Caco-2 (cell line): Measurements from ENCODE around the gene CHPT1. TPM values are rescaled to one million over a fixed set of nuclear protein-coding genes. Genes with fewer than 3 reads are reported as not detected.
"Not testable (repeated sequence)": the region's sequence is repeated elsewhere in the genome, so short reads cannot be mapped to it uniquely, and the experiment has no call there.

Experiments
- BruUV-seq: library from RNA; stranded (reverse); fragments of 400-500 nt; replicated peaks from 2 replicates; lab custom pipeline; 2021; lab: Mats Ljungman, UMichigan
- CTCF ChIA-PET: fragments of 300-600 bp; sonication (Branson Sonifier 250); formaldehyde crosslinking; loops from one replicate; lab custom pipeline; 2022; ENCODE audit warnings: antibody characterized with exemption; lab: Charles Lee
- POLR2A ChIA-PET: fragments of 300-600 bp; sonication (Branson Sonifier 250); formaldehyde crosslinking; loops from one replicate; lab custom pipeline; 2022; ENCODE audit warnings: antibody characterized with exemption; lab: Charles Lee
- DNase-seq, 2 experiments: peaks; one replicate each; pipeline versions ENCODE4 v3.0.0 to v3.0.0-alpha.2; 2020 to 2022
- H3K27me3 ChIP-seq: replicated peaks from 2 replicates; pipeline ENCODE4 v1.6.0; 2011; ENCODE audit warnings: low read length; ENCODE audit not compliant: control insufficient read depth, insufficient read depth
- H3K36me3 ChIP-seq: 2 replicates; pipeline ENCODE4 v1.5.1; 2011; ENCODE audit warnings: low read length; ENCODE audit not compliant: control insufficient read depth, insufficient read depth
- H3K4me1 ChIP-seq: fragments of 250-450 bp; sonication (Bioruptor Pico); 2 replicates; pipeline ENCODE4 v1.5.1; 2020; ENCODE audit warnings: mild to moderate bottlenecking
- H3K4me3 ChIP-seq: 2 replicates; pipeline ENCODE4 v1.5.1; 2011; ENCODE audit warnings: low read depth, mild to moderate bottlenecking, control low read depth, low read length
- H3K9me3 ChIP-seq: fragments of 250-450 bp; sonication (Bioruptor Pico); 2 replicates; pipeline ENCODE4 v1.5.1; 2020; ENCODE audit warnings: mild to moderate bottlenecking, moderate library complexity
- H3K27ac Mint-ChIP-seq: one replicate; pipeline ENCODE4 v1.8.0; 2022; ENCODE audit warnings: mixed read lengths; ENCODE audit not compliant: unreplicated experiment
- H3K27me3 Mint-ChIP-seq: one replicate; pipeline ENCODE4 v1.8.0; 2022; ENCODE audit warnings: mixed read lengths; ENCODE audit not compliant: insufficient read depth, unreplicated experiment
- H3K36me3 Mint-ChIP-seq: one replicate; pipeline ENCODE4 v1.8.0; 2022; ENCODE audit warnings: mild to moderate bottlenecking, mixed read lengths; ENCODE audit not compliant: insufficient read depth, unreplicated experiment
- H3K4me1 Mint-ChIP-seq: one replicate; pipeline ENCODE4 v1.8.0; 2022; ENCODE audit warnings: low read depth, mixed read lengths; ENCODE audit not compliant: unreplicated experiment
- H3K4me3 Mint-ChIP-seq: one replicate; pipeline ENCODE4 v1.8.0; 2022; ENCODE audit warnings: mild to moderate bottlenecking, moderate library complexity, mixed read lengths; ENCODE audit not compliant: unreplicated experiment
- H3K9me3 Mint-ChIP-seq: one replicate; pipeline ENCODE4 v1.8.0; 2022; ENCODE audit warnings: mixed read lengths; ENCODE audit not compliant: unreplicated experiment
- CTCF ChIP-seq, 2 experiments: fragments of 200-600 bp in 1 of 2; IDR thresholded peaks; 1 replicate in 1 of 2; 2 replicates in 1 of 2; pipeline versions ENCODE4 v1.5.1 to v1.8.0; 2011 to 2022; ENCODE audit warnings: antibody characterized with exemption in 1 of 2, control low read depth in 1 of 2, inconsistent platforms in 1 of 2, low read depth in 1 of 2, low read length in 1 of 2, mild to moderate bottlenecking in 1 of 2, moderate library complexity in 1 of 2; ENCODE audit not compliant: insufficient read depth in 1 of 2, severe bottlenecking in 1 of 2, unreplicated experiment in 1 of 2
- intact Hi-C: fragments of 100-400 bp; cut with micrococcal nuclease; formaldehyde crosslinking; loops from one replicate; pipeline ENCODE4 v1.10.0; 2022; ENCODE audit not compliant: unreplicated experiment
- total RNA-seq: library from RNA; stranded (reverse); gene quantifications from 2 replicates; pipeline ENCODE4 v1.2.3, GENCODE V29; 2022

CHPT1 gene
- total RNA-seq, 1 experiment from 2014 or later: 54.6 TPM

- Histone ChIP-seq H3K4me3 (no peak overlapping the region), H3K36me3 (no peaks in the 10 kb centered on the region), H3K9me3 (no peaks in the 10 kb centered on the region), H3K4me1 (peaks cover 7% of the 10 kb centered on the region; the same call in 1 of the 2 replicates), H3K27me3 (no peaks in the 10 kb centered on the region)
- no peak overlapping the region for H3K4me3 Mint-ChIP-seq
- BruUV-seq: no TSS peak
- H3K4me1 Mint-ChIP-seq: no peaks in the 10 kb centered on the region
- no peak for TF ChIP-seq CTCF (IDR thresholded peaks at IDR 0.05; ENCODE audit: insufficient read depth in 1 of 2, low read depth in 1 of 2, low read length in 1 of 2, severe bottlenecking in 1 of 2, unreplicated experiment in 1 of 2)
- ChIA-PET POLR2A (no interaction called here), CTCF (no interaction called here)
- no peaks in the 10 kb centered on the region for H3K9me3 Mint-ChIP-seq
- H3K27ac Mint-ChIP-seq: no peak overlapping the region
- intact Hi-C loops: no loop called here
- no peaks in the 10 kb centered on the region for H3K27me3 Mint-ChIP-seq
- no peak for DNase-seq
- no peaks in the 10 kb centered on the region for H3K36me3 Mint-ChIP-seq
Measured at GRCh38 chr12:101680647-101681046, 16.8 kb upstream of the CHPT1 start.

GRCh38 chr12:101681627-101682026 lies 15.8 kb upstream of the CHPT1 start:
- intact Hi-C loops, DNase-seq, H3K4me1 ChIP-seq, H3K4me3 ChIP-seq, H3K4me3 Mint-ChIP-seq, H3K36me3 ChIP-seq, H3K27ac Mint-ChIP-seq, H3K36me3 Mint-ChIP-seq, H3K4me1 Mint-ChIP-seq, H3K27me3 Mint-ChIP-seq, H3K9me3 Mint-ChIP-seq, H3K27me3 ChIP-seq, CTCF ChIA-PET, BruUV-seq, H3K9me3 ChIP-seq, POLR2A ChIA-PET: not testable (repeated sequence)

GRCh38 chr12:101685092-101685491 lies 12.3 kb upstream of the CHPT1 start:
- CTCF ChIA-PET: no interaction called here
- no TSS peak for BruUV-seq
- POLR2A ChIA-PET: no interaction called here
- H3K36me3 ChIP-seq: no peaks in the 10 kb centered on the region
- no peak for DNase-seq
- no peak overlapping the region for H3K4me3 ChIP-seq
- H3K4me3 Mint-ChIP-seq: no peak overlapping the region
- peaks cover 7% of the 10 kb centered on the region; the same call in 1 of the 2 replicates for H3K4me1 ChIP-seq
- intact Hi-C loops: no loop called here
- H3K27ac Mint-ChIP-seq: no peak overlapping the region
- no peaks in the 10 kb centered on the region for H3K9me3 ChIP-seq
- H3K27me3 ChIP-seq: no peaks in the 10 kb centered on the region
- no peak for TF ChIP-seq CTCF (IDR thresholded peaks at IDR 0.05; ENCODE audit: insufficient read depth in 1 of 2, low read depth in 1 of 2, low read length in 1 of 2, severe bottlenecking in 1 of 2, unreplicated experiment in 1 of 2)
- H3K36me3 Mint-ChIP-seq: no peaks in the 10 kb centered on the region
- H3K9me3 Mint-ChIP-seq: no peaks in the 10 kb centered on the region
- H3K4me1 Mint-ChIP-seq: no peaks in the 10 kb centered on the region
- no peaks in the 10 kb centered on the region for H3K27me3 Mint-ChIP-seq

- Mint-ChIP-seq H3K27ac (no peak overlapping the region), H3K4me3 (no peak overlapping the region), H3K9me3 (no peaks in the 10 kb centered on the region), H3K4me1 (no peaks in the 10 kb centered on the region), H3K36me3 (no peaks in the 10 kb centered on the region), H3K27me3 (no peaks in the 10 kb centered on the region)
- TF ChIP-seq CTCF (IDR thresholded peaks at IDR 0.05; ENCODE audit: insufficient read depth in 1 of 2, low read depth in 1 of 2, low read length in 1 of 2, severe bottlenecking in 1 of 2, unreplicated experiment in 1 of 2): no peak
- H3K4me1 ChIP-seq: peaks cover 7% of the 10 kb centered on the region; the same call in 1 of the 2 replicates
- BruUV-seq: no TSS peak
- no peaks in the 10 kb centered on the region for H3K36me3 ChIP-seq
- H3K27me3 ChIP-seq: no peaks in the 10 kb centered on the region
- no peaks in the 10 kb centered on the region for H3K9me3 ChIP-seq
- intact Hi-C loops: no loop called here
- no peak overlapping the region for H3K4me3 ChIP-seq
- no peak for DNase-seq
- ChIA-PET POLR2A (no interaction called here), CTCF (no interaction called here)
Measured at GRCh38 chr12:101686176-101686575, 11.3 kb upstream of the CHPT1 start.
